ENCODE measurements around the gene EVI5.

- TF ChIP-seq CTCF (IDR thresholded peaks at IDR 0.05) (no peak), POLR2A (IDR thresholded peaks at IDR 0.05) (no peak)
These were observed 246.9 kb downstream of the EVI5 start for GRCh38 chr1:92538048-92538412.
